ENCODE results near the gene KCNK4.

Gene KCNK4

GRCh38 chr11:64254326-64254725 is 36.8 kb upstream of the KCNK4 start:
- DNase-seq = no peak

GRCh38 chr11:64255135-64256128 is 35.7 kb upstream of the KCNK4 start:
- no peak for DNase-seq

- DNase-seq = no peak
Measured at GRCh38 chr11:64256300-64256699, 34.8 kb upstream of the KCNK4 start.

GRCh38 chr11:64258356-64258755 is 32.7 kb upstream of the KCNK4 start:
- no peak for DNase-seq

- no peak for DNase-seq
Measured at GRCh38 chr11:64258946-64259532, 32.1 kb upstream of the KCNK4 start.

- DNase-seq = no peak
Measured at GRCh38 chr11:64259533-64260067, 31.5 kb upstream of the KCNK4 start.

- DNase-seq = no peak
Measured at GRCh38 chr11:64260147-64260708, 30.9 kb upstream of the KCNK4 start.

- no peak for DNase-seq
Measured at GRCh38 chr11:64261556-64262080, 29.5 kb upstream of the KCNK4 start.

- no peak for DNase-seq
Measured at GRCh38 chr11:64262271-64263002, 28.7 kb upstream of the KCNK4 start.

- DNase-seq = no peak
Measured at GRCh38 chr11:64263021-64263946, 27.8 kb upstream of the KCNK4 start.

GRCh38 chr11:64263947-64264317 is 27.2 kb upstream of the KCNK4 start:
- no peak for DNase-seq

GRCh38 chr11:64264371-64264852 is 26.7 kb upstream of the KCNK4 start:
- no peak for DNase-seq

- no peak for DNase-seq
Measured at GRCh38 chr11:64265176-64266160, 25.6 kb upstream of the KCNK4 start.

- no peak for DNase-seq
Measured at GRCh38 chr11:64266339-64266738, 24.8 kb upstream of the KCNK4 start.

GRCh38 chr11:64267207-64267945 is 23.7 kb upstream of the KCNK4 start:
- DNase-seq = peak; percentile 77

- peak; percentile 27 for DNase-seq
Measured at GRCh38 chr11:64268025-64268892, 22.8 kb upstream of the KCNK4 start.

- DNase-seq = no peak
Measured at GRCh38 chr11:64268893-64269539, 22.1 kb upstream of the KCNK4 start.

Data from DMS79 (cell line).